Choroid plexus epithelial cell (primary cell): ENCODE results near the gene NOX3.

Experiments
- DNase-seq: peaks from one replicate; pipeline ENCODE4 v3.0.0-alpha.2; 2010; ENCODE audit warnings: low read depth
- H3K4me3 ChIP-seq: 2 replicates; pipeline ENCODE4 v1.5.1; 2011; ENCODE audit warnings: low read depth, mild to moderate bottlenecking, control low read depth, low read length, moderate library complexity
- CTCF ChIP-seq: conservative IDR thresholded peaks from 2 replicates; pipeline ENCODE4 v1.5.1; 2011; ENCODE audit warnings: low read depth, mild to moderate bottlenecking, control low read depth, inconsistent platforms, low read length, moderate library complexity

NOX3 gene

GRCh38 chr6:155383913-155384312 is 71.7 kb downstream of the NOX3 start:
- no peak for DNase-seq
- no peak overlapping the region for H3K4me3 ChIP-seq
- no peak for TF ChIP-seq CTCF

GRCh38 chr6:155382338-155382685 is 73.3 kb downstream of the NOX3 start:
- no peak overlapping the region for H3K4me3 ChIP-seq
- peak; percentile 95 for DNase-seq
- TF ChIP-seq CTCF = no peak

- H3K4me3 ChIP-seq = no peak overlapping the region
- peak; percentile 44 for DNase-seq
- TF ChIP-seq CTCF = no peak
These were observed 73.8 kb downstream of the NOX3 start for GRCh38 chr6:155381673-155382337.

- no peak overlapping the region for H3K4me3 ChIP-seq
- no peak for TF ChIP-seq CTCF
- no peak for DNase-seq
These were observed 74.8 kb downstream of the NOX3 start for GRCh38 chr6:155380666-155381332.

GRCh38 chr6:155378724-155379123 is 76.9 kb downstream of the NOX3 start:
- no peak for DNase-seq
- H3K4me3 ChIP-seq = no peak overlapping the region
- TF ChIP-seq CTCF = no peak

GRCh38 chr6:155378276-155378675 is 77.4 kb downstream of the NOX3 start:
- TF ChIP-seq CTCF = no peak
- no peak for DNase-seq
- H3K4me3 ChIP-seq = no peak overlapping the region

- no peak for TF ChIP-seq CTCF
- peak; percentile 80 for DNase-seq
These were observed 78.6 kb downstream of the NOX3 start for GRCh38 chr6:155377061-155377460.

More at GRCh38 chr6:155377061-155377460, 78.6 kb downstream of the NOX3 start:
- no peak overlapping the region for H3K4me3 ChIP-seq
